Measurements from ENCODE around the gene LIX1.
"Not testable (repeated sequence)": the region's sequence is repeated elsewhere in the genome, so short reads cannot be mapped to it uniquely, and the experiment has no call there.

Gene LIX1

DNA sequence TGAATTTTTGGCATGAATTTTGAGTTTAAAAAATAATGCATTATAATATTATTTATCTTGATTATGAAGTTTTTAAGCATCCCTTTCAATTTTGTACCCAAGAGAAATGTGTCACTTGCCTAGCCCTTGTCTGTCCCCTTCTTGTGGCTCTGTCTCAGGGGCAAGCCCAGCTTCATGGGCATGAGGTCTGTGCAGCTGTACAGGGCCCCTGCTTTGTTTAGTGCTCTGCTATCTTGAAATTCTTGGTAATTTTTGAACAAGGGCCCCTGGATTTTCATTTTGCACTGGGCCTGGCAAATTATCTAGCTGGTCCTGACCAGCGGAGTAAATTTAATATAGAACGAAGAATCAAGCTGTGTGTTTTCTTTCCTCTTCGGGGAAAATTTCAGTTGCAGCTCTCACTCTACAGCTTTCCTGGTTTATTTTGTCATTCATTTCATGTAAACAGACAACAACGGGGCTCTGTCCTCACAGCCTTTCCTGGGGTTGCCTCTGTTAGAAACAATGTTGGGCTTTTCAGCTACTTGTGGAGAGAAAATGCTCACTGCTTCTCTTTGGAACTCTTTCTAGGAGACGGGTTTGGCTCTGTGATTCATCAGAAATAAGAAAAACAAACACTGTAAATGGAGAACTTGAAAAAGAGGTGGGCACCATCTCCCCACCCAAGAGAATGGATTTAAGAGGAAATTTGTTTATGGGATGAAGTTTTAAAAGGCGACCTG, 41.1 kb downstream of the LIX1 start:
- DNase-seq = no peak

DNA sequence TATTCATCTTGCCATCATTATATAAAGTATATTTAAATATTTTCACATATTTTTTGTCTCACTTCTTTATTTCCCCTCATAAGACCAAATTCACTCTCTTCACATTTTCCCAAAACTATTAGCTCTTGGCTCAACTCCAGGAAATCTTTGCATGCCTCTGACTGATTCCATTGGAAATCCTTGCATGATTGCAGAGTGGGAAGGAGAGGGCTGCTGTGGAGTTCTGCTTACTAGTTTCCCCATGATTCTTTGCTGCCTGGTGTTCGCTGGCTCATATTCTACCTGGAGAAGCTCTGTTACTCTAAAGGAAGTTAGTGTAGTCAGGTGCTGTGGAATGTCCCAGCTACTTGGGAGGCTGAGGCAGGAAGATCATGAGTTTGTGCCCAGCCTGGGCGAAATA, 41.9 kb downstream of the LIX1 start:
- peak; percentile 22 for DNase-seq

- DNase-seq = no peak
These were observed 43.5 kb downstream of the LIX1 start for GRCh38 chr5:97098922-97099321.

- DNase-seq = no peak
These were observed 44.8 kb downstream of the LIX1 start for GRCh38 chr5:97097326-97098230.

GRCh38 chr5:97096846-97097245, 45.6 kb downstream of the LIX1 start:
- no peak for DNase-seq

- DNase-seq = peak; percentile 53
These were observed 46.2 kb downstream of the LIX1 start for GRCh38 chr5:97096191-97096590.

GRCh38 chr5:97095318-97095732, 47.1 kb downstream of the LIX1 start:
- no peak for DNase-seq

DNA sequence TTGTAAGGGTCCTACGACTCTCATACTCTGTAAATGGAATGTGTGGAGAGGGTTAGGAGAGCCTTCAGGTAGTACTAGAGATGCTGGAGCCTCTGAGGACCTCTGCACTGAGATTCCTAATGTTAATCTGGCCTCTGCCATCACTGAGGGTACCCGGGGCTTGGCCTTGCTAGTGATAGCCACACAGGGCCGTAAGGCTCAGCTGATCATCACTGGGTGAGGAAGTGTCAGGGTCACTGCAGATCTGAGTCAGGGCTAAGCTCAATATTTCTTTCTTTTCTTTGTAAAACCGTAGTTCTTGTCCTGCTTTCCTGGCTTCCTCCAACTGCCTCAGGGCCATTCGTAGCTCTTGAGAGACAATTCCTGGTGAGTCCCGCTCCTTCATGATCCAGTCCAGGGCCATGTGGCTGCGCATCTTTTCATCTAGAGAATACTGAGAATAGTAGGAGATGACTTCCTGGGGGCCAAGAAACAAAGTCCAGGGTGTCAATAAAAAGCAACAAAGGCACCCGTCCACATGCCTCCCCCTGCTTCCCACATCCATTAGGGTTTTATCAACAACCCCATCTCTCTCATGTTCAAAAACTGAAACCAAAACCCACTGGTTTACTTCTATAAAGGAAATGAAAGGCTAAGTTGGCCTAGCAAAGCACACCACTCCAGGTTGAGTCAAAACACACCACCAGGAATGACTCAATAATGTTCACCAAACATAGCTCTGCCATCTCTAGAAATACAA, 47.7 kb downstream of the LIX1 start:
- DNase-seq = no peak

DNA sequence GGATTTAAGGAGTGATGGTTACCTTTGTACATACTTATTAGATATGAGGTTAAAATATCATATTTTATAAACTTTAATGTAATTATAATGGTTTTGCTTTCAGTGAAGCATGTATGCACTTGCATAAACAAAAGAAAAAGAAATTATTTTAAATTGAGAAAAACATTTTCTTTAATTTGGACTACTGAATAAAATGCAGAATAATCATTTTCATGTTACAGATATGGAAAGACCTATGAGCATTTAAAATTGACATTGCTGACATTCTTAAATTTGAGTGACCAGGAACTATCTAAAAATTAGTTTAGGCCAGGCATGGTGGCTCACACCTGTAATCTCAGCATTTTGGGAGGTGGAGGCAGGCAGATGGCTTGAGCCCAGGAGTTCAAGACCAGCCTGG, 49.2 kb downstream of the LIX1 start:
- DNase-seq = no peak

DNA sequence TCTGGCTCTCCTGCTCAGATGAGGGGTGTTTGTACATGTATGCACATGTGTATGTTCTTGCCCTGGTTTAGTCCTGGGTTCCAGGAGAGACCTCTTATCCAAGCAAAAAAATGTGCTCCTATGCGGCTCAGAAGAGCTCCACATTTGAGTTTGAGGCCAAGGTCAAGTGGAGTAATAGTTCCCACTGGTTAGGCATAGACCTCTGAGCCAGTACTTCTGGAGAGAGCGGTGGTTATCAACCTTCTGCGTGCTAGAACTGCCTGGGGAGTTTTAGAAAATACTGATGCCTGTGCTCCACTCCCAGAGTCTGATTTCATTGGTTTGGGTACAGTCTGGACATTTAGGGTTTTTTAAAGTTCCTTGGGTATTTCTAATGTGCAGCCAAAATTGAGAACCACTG, 51.5 kb downstream of the LIX1 start:
- no peak for DNase-seq

DNA sequence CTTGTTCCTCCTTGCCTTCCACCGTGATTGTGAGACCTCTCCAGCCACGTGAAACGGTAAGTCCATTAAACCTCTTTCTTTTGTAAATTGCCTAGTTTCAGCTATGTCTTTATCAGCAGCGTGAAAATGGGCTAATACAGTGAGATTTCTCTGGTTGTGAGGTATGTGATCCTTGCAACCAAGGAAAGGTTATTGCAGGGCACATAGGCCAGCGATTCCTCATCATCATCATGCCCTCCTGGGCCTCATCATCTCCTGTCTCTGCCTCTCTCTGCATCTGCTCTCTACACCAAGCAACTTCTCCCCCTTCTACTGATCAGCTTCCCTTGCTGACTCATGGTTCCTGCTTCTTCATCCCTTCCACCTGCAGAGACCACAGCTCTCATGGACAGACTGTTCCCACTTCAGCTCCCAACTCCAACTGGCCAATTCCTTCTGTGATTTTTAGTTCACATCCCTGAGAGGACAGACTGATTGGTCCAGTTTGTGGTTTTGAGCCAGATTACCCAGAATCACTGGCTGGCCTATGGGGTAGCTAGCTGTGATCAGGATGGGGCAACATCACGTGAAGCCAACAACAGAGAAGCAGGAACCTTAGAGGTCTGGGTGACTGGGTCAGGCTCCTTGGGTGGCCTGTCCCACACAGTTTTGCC, 53.1 kb downstream of the LIX1 start:
- no peak for DNase-seq

DNA sequence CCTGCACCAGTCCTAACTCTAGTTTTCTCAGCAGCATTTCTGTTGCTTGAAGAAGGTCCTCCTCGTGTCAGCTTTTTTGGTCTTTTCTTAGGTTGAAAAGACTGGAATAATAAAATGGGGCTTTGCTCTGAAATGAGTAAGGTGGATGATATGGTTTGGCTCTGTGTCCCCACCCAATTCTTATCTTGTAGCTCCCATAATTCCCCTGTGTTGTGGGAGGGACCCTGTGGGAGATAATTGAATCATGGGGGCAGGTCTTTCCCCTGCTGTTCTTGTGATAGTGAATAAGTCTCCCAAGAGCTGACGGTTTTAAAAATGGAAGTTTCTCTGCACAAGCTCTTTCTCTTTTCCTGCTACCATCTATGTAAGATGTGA, 53.6 kb downstream of the LIX1 start:
- no peak for DNase-seq

DNA sequence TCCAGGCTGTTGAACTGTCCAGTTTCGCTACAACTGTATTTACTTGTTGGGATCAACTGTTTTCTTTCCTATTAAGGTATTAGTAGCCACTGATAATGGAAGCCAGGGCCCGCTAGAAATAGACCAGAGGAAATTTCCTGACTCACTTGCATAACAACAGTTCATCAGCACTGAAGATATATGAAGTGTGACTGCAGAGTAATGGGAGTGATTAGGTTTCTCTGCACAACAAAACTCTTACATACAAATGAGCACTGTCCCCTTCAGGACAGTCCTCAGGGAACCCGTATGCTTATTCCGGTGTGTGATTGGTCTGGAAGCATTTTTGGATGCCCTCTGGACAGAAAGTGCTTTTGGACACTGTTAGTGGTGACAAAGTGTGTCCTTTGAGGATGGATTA, 55.3 kb downstream of the LIX1 start:
- DNase-seq = peak; percentile 28

- DNase-seq = no peak
These were observed 56.8 kb downstream of the LIX1 start for GRCh38 chr5:97085459-97086181.

- DNase-seq = not testable (repeated sequence)
These were observed 57.5 kb downstream of the LIX1 start for GRCh38 chr5:97084782-97085458.

DNA sequence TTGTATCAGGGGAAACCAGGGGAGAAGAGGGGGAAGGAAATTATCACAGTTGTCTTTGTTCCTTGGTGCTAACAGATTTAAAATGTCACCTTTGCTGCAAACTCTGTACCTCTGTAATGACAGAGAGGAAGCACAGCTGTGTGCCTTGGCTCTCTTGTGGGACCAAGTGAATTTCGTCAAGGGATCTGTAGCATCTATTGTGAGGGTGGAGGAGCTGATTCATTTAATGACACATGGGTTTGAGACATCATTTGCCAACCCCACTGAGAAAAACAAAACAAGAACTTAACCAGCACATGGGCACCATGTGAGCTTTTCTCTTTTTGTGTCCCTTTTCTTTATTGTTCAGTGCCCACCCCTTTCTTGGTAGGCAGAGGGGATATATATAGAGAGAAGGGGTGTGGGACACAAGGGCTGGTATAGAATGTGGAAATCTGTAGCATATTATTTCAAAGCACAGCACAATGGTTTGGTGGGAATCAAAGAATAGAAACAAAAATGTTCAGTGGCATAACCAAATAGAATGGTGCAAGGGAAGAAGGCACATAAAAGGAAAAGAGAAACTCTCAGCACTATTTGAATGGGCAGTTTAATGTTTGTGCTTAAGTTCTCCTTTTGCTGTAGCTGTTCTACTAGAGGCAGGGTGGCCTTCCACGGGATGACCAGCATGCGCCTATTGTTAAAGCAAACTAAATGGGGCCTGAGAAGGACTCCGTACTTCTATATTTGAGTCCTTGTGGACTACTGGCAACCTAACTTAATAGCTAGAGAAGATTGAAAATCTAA, 63.3 kb downstream of the LIX1 start:
- no peak for DNase-seq

GRCh38 chr5:97077246-97077645, 65.2 kb downstream of the LIX1 start:
- DNase-seq = no peak

GRCh38 chr5:97076098-97076497, 66.3 kb downstream of the LIX1 start:
- DNase-seq = no peak

DNA sequence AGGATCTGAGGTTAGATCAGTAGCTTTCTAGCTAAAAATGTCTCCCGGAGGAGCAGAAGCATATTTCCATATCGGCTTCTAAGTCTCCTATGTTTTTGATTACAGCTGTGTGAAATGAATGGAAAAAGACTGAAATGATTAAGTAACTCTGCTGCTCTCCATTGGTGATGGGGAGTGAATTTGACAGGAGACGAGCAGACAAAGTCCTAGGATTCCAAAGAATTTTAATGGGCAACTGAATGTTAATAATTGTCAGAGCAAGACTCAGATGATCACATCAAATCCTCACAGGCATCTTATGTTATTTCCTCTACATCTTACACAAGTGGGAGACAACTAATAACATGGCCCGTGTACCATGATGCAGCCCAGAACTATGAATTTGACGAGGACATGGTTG, 66.8 kb downstream of the LIX1 start:
- peak; percentile 20 for DNase-seq

GRCh38 chr5:97074859-97075489, 67.4 kb downstream of the LIX1 start:
- no peak for DNase-seq
